ENCODE measurements around the gene NLN.

- TF ChIP-seq, protein P1, sequence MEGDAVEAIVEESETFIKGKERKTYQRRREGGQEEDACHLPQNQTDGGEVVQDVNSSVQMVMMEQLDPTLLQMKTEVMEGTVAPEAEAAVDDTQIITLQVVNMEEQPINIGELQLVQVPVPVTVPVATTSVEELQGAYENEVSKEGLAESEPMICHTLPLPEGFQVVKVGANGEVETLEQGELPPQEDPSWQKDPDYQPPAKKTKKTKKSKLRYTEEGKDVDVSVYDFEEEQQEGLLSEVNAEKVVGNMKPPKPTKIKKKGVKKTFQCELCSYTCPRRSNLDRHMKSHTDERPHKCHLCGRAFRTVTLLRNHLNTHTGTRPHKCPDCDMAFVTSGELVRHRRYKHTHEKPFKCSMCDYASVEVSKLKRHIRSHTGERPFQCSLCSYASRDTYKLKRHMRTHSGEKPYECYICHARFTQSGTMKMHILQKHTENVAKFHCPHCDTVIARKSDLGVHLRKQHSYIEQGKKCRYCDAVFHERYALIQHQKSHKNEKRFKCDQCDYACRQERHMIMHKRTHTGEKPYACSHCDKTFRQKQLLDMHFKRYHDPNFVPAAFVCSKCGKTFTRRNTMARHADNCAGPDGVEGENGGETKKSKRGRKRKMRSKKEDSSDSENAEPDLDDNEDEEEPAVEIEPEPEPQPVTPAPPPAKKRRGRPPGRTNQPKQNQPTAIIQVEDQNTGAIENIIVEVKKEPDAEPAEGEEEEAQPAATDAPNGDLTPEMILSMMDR (IDR thresholded peaks at IDR 0.05) = no peak
- no peak for TF ChIP-seq POLR2A (IDR thresholded peaks at IDR 0.05)
Observed at GRCh38 chr5:65699338-65699737, 22.7 kb upstream of the NLN start.
